Measurements from ENCODE around the gene KCND1. TPM values are rescaled to one million over a fixed set of nuclear protein-coding genes. Genes with fewer than 3 reads are reported as not detected.

KCND1 gene
- total and polyA plus RNA-seq, 10 of the 15 experiments (the other 5 are each of a cell fraction or from before 2014, with no cell fraction given), result 0.02 to 1.0 (median 0.39) TPM

DNA sequence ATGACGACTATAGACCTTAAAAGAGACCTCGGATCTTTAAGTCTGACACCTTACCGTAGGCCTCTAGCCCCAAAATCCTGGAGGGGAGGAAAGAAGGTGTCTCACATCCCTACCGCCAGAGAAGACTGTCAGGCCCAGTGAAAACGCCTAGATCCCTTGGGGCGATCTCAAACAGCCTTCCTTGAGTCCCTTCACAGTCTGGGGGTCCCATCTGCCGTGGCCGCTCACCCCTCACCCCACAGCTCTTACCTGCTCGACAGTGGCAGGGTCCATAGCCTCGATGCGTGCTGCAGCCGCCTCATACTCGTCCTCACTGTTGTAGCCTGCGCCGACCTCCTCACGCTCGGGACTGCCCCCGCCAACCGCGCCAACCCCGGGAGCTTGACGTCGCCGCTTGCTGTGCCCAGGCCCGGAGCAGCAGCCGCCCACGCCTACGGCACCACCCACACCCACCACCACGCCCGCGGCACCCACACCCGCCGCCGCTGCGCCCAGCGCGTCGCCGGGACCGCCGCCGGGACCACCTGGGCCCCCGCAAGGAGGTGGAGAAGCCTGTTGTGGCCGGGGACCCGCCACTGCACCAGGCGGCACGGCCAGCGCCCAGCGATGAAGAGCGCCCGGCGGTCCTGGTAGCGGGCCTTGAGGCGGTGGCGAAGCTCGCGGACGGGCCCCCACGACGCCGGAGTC lies 14.8 kb downstream of the KCND1 start (continued):
- TF ChIP-seq SUZ12 (IDR thresholded peaks at IDR 0.05; ENCODE audit: unreplicated experiment) (no peak), SIN3A (IDR thresholded peaks at IDR 0.05; ENCODE audit: low read depth, low read length) (no peak), BACH1 (IDR thresholded peaks at IDR 0.05; ENCODE audit: borderline replicate concordance) (peak; percentile 44; the same call in 1 of the 2 replicates), YBX1 (IDR thresholded peaks at IDR 0.05) (no peak), CHD2 (IDR thresholded peaks at IDR 0.05; ENCODE audit: borderline replicate concordance, low read depth, low read length) (no peak), JUNB (IDR thresholded peaks at IDR 0.05) (no peak), GATAD2B (conservative IDR thresholded peaks at IDR 0.05; ENCODE audit: low read depth) (no peak)
- TF ChIP-seq, protein P1, sequence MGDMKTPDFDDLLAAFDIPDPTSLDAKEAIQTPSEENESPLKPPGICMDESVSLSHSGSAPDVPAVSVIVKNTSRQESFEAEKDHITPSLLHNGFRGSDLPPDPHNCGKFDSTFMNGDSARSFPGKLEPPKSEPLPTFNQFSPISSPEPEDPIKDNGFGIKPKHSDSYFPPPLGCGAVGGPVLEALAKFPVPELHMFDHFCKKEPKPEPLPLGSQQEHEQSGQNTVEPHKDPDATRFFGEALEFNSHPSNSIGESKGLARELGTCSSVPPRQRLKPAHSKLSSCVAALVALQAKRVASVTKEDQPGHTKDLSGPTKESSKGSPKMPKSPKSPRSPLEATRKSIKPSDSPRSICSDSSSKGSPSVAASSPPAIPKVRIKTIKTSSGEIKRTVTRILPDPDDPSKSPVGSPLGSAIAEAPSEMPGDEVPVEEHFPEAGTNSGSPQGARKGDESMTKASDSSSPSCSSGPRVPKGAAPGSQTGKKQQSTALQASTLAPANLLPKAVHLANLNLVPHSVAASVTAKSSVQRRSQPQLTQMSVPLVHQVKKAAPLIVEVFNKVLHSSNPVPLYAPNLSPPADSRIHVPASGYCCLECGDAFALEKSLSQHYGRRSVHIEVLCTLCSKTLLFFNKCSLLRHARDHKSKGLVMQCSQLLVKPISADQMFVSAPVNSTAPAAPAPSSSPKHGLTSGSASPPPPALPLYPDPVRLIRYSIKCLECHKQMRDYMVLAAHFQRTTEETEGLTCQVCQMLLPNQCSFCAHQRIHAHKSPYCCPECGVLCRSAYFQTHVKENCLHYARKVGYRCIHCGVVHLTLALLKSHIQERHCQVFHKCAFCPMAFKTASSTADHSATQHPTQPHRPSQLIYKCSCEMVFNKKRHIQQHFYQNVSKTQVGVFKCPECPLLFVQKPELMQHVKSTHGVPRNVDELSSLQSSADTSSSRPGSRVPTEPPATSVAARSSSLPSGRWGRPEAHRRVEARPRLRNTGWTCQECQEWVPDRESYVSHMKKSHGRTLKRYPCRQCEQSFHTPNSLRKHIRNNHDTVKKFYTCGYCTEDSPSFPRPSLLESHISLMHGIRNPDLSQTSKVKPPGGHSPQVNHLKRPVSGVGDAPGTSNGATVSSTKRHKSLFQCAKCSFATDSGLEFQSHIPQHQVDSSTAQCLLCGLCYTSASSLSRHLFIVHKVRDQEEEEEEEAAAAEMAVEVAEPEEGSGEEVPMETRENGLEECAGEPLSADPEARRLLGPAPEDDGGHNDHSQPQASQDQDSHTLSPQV (IDR thresholded peaks at IDR 0.05), result no peak
- TF ChIP-seq, protein P2, sequence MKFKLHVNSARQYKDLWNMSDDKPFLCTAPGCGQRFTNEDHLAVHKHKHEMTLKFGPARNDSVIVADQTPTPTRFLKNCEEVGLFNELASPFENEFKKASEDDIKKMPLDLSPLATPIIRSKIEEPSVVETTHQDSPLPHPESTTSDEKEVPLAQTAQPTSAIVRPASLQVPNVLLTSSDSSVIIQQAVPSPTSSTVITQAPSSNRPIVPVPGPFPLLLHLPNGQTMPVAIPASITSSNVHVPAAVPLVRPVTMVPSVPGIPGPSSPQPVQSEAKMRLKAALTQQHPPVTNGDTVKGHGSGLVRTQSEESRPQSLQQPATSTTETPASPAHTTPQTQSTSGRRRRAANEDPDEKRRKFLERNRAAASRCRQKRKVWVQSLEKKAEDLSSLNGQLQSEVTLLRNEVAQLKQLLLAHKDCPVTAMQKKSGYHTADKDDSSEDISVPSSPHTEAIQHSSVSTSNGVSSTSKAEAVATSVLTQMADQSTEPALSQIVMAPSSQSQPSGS (IDR thresholded peaks at IDR 0.05; ENCODE audit: low read length), result no peak
- TF ChIP-seq, protein P3, sequence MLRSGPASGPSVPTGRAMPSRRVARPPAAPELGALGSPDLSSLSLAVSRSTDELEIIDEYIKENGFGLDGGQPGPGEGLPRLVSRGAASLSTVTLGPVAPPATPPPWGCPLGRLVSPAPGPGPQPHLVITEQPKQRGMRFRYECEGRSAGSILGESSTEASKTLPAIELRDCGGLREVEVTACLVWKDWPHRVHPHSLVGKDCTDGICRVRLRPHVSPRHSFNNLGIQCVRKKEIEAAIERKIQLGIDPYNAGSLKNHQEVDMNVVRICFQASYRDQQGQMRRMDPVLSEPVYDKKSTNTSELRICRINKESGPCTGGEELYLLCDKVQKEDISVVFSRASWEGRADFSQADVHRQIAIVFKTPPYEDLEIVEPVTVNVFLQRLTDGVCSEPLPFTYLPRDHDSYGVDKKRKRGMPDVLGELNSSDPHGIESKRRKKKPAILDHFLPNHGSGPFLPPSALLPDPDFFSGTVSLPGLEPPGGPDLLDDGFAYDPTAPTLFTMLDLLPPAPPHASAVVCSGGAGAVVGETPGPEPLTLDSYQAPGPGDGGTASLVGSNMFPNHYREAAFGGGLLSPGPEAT (IDR thresholded peaks at IDR 0.05; ENCODE audit: low read depth), result no peak
- TF ChIP-seq, protein P4, sequence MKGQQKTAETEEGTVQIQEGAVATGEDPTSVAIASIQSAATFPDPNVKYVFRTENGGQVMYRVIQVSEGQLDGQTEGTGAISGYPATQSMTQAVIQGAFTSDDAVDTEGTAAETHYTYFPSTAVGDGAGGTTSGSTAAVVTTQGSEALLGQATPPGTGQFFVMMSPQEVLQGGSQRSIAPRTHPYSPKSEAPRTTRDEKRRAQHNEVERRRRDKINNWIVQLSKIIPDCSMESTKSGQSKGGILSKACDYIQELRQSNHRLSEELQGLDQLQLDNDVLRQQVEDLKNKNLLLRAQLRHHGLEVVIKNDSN (IDR thresholded peaks at IDR 0.05; ENCODE audit: borderline replicate concordance, extremely low read length, insufficient read depth, low read depth, low read length), result no peak
- TF ChIP-seq, protein P5, sequence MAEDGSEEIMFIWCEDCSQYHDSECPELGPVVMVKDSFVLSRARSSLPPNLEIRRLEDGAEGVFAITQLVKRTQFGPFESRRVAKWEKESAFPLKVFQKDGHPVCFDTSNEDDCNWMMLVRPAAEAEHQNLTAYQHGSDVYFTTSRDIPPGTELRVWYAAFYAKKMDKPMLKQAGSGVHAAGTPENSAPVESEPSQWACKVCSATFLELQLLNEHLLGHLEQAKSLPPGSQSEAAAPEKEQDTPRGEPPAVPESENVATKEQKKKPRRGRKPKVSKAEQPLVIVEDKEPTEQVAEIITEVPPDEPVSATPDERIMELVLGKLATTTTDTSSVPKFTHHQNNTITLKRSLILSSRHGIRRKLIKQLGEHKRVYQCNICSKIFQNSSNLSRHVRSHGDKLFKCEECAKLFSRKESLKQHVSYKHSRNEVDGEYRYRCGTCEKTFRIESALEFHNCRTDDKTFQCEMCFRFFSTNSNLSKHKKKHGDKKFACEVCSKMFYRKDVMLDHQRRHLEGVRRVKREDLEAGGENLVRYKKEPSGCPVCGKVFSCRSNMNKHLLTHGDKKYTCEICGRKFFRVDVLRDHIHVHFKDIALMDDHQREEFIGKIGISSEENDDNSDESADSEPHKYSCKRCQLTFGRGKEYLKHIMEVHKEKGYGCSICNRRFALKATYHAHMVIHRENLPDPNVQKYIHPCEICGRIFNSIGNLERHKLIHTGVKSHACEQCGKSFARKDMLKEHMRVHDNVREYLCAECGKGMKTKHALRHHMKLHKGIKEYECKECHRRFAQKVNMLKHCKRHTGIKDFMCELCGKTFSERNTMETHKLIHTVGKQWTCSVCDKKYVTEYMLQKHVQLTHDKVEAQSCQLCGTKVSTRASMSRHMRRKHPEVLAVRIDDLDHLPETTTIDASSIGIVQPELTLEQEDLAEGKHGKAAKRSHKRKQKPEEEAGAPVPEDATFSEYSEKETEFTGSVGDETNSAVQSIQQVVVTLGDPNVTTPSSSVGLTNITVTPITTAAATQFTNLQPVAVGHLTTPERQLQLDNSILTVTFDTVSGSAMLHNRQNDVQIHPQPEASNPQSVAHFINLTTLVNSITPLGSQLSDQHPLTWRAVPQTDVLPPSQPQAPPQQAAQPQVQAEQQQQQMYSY (CRISPR knock-in tag; IDR thresholded peaks at IDR 0.05), result no peak
- TF ChIP-seq, protein P6, sequence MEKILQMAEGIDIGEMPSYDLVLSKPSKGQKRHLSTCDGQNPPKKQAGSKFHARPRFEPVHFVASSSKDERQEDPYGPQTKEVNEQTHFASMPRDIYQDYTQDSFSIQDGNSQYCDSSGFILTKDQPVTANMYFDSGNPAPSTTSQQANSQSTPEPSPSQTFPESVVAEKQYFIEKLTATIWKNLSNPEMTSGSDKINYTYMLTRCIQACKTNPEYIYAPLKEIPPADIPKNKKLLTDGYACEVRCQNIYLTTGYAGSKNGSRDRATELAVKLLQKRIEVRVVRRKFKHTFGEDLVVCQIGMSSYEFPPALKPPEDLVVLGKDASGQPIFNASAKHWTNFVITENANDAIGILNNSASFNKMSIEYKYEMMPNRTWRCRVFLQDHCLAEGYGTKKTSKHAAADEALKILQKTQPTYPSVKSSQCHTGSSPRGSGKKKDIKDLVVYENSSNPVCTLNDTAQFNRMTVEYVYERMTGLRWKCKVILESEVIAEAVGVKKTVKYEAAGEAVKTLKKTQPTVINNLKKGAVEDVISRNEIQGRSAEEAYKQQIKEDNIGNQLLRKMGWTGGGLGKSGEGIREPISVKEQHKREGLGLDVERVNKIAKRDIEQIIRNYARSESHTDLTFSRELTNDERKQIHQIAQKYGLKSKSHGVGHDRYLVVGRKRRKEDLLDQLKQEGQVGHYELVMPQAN (conservative IDR thresholded peaks at IDR 0.05), result 0 out of 2 replicates have a peak, but pooled peaks have one; percentile 54

Measured in GM12878 (cell line).